OCI-LY1 (cell line): ENCODE data around the gene SORL1-AS1.
A peak's percentile ranks its signal among the peaks of the same experiment; 100 is the strongest.

ENCODE experiments used
- H2AFZ ChIP-seq: fragments of 200-600 bp; sonication (generic), shearing (Covaris generic); 2 replicates; pipeline ENCODE4 v1.6.0; 2014; ENCODE audit warnings: antibody characterized with exemption, mild to moderate bottlenecking, low read length
- H3F3A ChIP-seq: fragments of 200-600 bp; sonication (generic), shearing (Covaris generic); 2 replicates; pipeline ENCODE4 v1.6.0; 2014; ENCODE audit warnings: mild to moderate bottlenecking, antibody characterized with exemption, low read length, moderate library complexity; ENCODE audit not compliant: insufficient read depth
- H3K27ac ChIP-seq: fragments of 200-600 bp; sonication (generic); 2 replicates; pipeline ENCODE4 v1.5.1; 2014; ENCODE audit warnings: low read length, mixed run types, mild to moderate bottlenecking, low read depth; ENCODE audit not compliant: poor library complexity, severe bottlenecking
- H3K27me3 ChIP-seq: fragments of 200-600 bp; sonication (generic); 2 replicates; pipeline ENCODE4 v1.6.0; 2014; ENCODE audit warnings: antibody characterized with exemption, mild to moderate bottlenecking, low read length, moderate library complexity; ENCODE audit not compliant: insufficient read depth
- H3K36me3 ChIP-seq: fragments of 200-600 bp; sonication (generic); 2 replicates; pipeline ENCODE4 v1.6.1; 2014; ENCODE audit warnings: mild to moderate bottlenecking, antibody characterized with exemption, low read length, moderate library complexity, mixed read lengths; ENCODE audit not compliant: insufficient read depth
- H3K4me1 ChIP-seq: fragments of 200-600 bp; sonication (generic); 2 replicates; pipeline ENCODE4 v1.5.1; 2014; ENCODE audit warnings: mild to moderate bottlenecking, low read length, moderate library complexity; ENCODE audit not compliant: insufficient read depth, severe bottlenecking
- H3K4me2 ChIP-seq: fragments of 200-600 bp; sonication (generic), shearing (Covaris generic); 2 replicates; pipeline ENCODE4 v1.6.1; 2014; ENCODE audit warnings: low read length
- H3K4me3 ChIP-seq: fragments of 200-600 bp; sonication (generic); 2 replicates; pipeline ENCODE4 v1.5.1; 2014; ENCODE audit warnings: low read length, low read depth, mild to moderate bottlenecking, mixed read lengths; ENCODE audit not compliant: poor library complexity, severe bottlenecking
- H3K79me2 ChIP-seq: fragments of 200-600 bp; shearing (Covaris generic); 2 replicates; pipeline ENCODE4 v1.6.1; 2016; ENCODE audit warnings: mixed run types, low read length, mixed read lengths; ENCODE audit not compliant: insufficient read depth
- H3K9ac ChIP-seq: fragments of 200-600 bp; sonication (generic), shearing (Covaris generic); 2 replicates; pipeline ENCODE4 v1.6.1; 2014; ENCODE audit warnings: mild to moderate bottlenecking, low read length, mixed read lengths
- H3K9me2 ChIP-seq: fragments of 200-600 bp; sonication (generic), shearing (Covaris generic); 2 replicates; pipeline ENCODE4 v1.6.1; 2014; ENCODE audit warnings: low read depth, mild to moderate bottlenecking, low read length, mixed read lengths
- H3K9me3 ChIP-seq: fragments of 200-600 bp; shearing (Covaris generic); 2 replicates; pipeline ENCODE4 v1.6.1; 2014; ENCODE audit warnings: low read length, mixed read lengths
- H4K20me1 ChIP-seq: fragments of 200-600 bp; sonication (generic), shearing (Covaris generic); 2 replicates; pipeline ENCODE4 v1.6.0; 2016; ENCODE audit warnings: mild to moderate bottlenecking, low read length; ENCODE audit not compliant: insufficient read depth
- EZH2 ChIP-seq: fragments of 200-600 bp; sonication (generic), shearing (Covaris generic); IDR thresholded peaks from 2 replicates; pipeline ENCODE4 v1.8.0; 2017; ENCODE audit warnings: borderline replicate concordance, mixed run types, mild to moderate bottlenecking, antibody characterized with exemption, low read length, moderate library complexity, mixed read lengths
- TF ChIP-seq, protein P1 (sequence below): fragments of 200-600 bp; sonication (generic), shearing (Covaris generic); IDR thresholded peaks from 2 replicates; pipeline ENCODE4 v1.5.1; 2017; ENCODE audit warnings: mild to moderate bottlenecking, antibody characterized with exemption, low read length, moderate library complexity, mixed read lengths

SORL1-AS1 gene

DNA sequence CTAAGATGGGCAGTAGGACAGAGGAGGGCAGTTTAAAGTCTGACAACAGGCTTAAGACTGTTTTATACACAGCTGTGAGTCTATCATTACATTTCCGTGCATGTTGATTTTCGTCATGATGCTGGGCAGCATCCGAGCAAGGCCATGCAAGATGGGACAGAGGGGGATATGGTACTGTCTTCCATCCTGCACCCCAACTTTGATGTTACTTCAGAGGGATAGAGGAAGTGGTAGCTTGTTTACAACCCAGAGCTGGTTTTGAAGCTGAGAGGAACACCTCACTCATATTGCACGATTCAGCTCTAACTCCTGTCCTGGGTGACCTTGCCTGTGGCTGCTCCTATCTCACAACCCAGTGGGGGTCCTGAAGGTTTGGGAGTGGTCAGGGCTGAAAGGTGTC is 3.6 kb downstream of the SORL1-AS1 start:
- peaks cover 84% of the 10 kb centered on the region for H3K4me1 ChIP-seq
- TF ChIP-seq EZH2, result no peak

DNA sequence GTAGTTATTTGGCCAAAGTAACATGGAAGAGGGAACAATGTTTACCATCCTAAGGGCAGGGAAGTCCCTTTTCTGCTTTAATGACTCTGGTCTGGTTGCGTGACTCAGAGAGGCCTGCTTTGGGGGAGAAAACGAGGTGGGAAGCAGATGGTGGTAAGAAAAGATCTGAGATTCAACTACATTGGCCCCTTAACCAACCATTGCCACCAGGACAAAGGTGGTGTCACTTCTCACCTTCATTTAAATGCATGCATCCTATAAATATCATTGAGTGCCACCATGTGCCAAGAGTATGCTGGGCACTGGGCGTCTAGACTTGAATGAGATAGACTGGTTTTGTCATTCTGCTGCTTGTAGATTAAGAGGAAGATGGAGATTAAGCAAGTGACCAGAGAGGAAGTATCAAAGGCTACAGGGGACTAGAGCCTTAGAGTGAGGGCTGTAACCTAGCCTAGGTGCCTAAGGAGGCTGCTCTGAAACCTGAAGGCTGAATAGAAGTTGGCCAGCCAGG is 4.3 kb downstream of the SORL1-AS1 start:
- H3K27me3 ChIP-seq, result no peaks in the 10 kb centered on the region
- H3K9ac ChIP-seq, result peak overlapping the region; percentile 55
- peaks cover 13% of the 10 kb centered on the region for H3K79me2 ChIP-seq
- H3K27ac ChIP-seq, result peak overlapping the region; percentile 98
- H3F3A ChIP-seq, result peaks cover 17% of the 10 kb centered on the region
- no peaks in the 10 kb centered on the region for H4K20me1 ChIP-seq
- H3K4me1 ChIP-seq, result peaks cover 81% of the 10 kb centered on the region
- H3K36me3 ChIP-seq, result peaks cover under 1% of the 10 kb centered on the region; the same call in 1 of the 2 replicates
- H3K4me3 ChIP-seq, result peak overlapping the region; percentile 31
- TF ChIP-seq EZH2, result no peak
- TF ChIP-seq, protein P1, sequence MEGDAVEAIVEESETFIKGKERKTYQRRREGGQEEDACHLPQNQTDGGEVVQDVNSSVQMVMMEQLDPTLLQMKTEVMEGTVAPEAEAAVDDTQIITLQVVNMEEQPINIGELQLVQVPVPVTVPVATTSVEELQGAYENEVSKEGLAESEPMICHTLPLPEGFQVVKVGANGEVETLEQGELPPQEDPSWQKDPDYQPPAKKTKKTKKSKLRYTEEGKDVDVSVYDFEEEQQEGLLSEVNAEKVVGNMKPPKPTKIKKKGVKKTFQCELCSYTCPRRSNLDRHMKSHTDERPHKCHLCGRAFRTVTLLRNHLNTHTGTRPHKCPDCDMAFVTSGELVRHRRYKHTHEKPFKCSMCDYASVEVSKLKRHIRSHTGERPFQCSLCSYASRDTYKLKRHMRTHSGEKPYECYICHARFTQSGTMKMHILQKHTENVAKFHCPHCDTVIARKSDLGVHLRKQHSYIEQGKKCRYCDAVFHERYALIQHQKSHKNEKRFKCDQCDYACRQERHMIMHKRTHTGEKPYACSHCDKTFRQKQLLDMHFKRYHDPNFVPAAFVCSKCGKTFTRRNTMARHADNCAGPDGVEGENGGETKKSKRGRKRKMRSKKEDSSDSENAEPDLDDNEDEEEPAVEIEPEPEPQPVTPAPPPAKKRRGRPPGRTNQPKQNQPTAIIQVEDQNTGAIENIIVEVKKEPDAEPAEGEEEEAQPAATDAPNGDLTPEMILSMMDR, result no peak
- H3K9me3 ChIP-seq, result no peaks in the 10 kb centered on the region
- no peak overlapping the region for H2AFZ ChIP-seq
- peak overlapping the region; percentile 65 for H3K4me2 ChIP-seq
- H3K9me2 ChIP-seq, result no peaks in the 10 kb centered on the region

More for the DNA sequence above, 3.6 kb downstream of the SORL1-AS1 start:
- peaks cover 7% of the 10 kb centered on the region; the same call in 1 of the 2 replicates for H3K36me3 ChIP-seq
- H3F3A ChIP-seq, result peaks cover 17% of the 10 kb centered on the region
- peak overlapping the region; percentile 65 for H3K4me2 ChIP-seq
- no peaks in the 10 kb centered on the region for H3K9me2 ChIP-seq
- H4K20me1 ChIP-seq, result no peaks in the 10 kb centered on the region
- H3K9me3 ChIP-seq, result no peaks in the 10 kb centered on the region
- H2AFZ ChIP-seq, result no peak overlapping the region
- peaks cover 19% of the 10 kb centered on the region for H3K79me2 ChIP-seq
- peak overlapping the region; percentile 55 for H3K9ac ChIP-seq
- peak overlapping the region; percentile 31 for H3K4me3 ChIP-seq
- peak overlapping the region; percentile 98 for H3K27ac ChIP-seq
- H3K27me3 ChIP-seq, result no peaks in the 10 kb centered on the region

DNA sequence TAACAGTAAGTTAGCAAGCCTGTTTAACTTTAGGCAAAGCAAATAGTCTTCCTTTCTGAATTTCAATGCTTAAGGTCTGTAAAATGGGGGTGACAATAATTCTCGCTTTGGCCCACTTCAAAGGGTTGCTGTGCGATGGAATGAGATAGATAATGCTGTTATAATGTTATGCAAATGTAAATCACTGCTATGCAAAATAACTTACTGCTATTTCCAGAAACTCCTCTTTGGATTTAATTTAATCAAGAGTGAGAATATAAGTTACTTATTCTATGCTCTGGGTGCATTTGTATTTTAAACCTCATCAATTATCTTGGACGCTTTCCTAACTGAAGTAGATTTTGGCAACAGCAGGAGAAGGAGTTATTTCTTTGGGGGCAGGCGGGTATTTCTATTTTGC is 4.8 kb downstream of the SORL1-AS1 start:
- Histone ChIP-seq H3K9me3 (no peaks in the 10 kb centered on the region), H3K27ac (peak overlapping the region; percentile 98), H3K4me3 (no peak overlapping the region), H3K79me2 (peaks cover 8% of the 10 kb centered on the region), H3K36me3 (no peaks in the 10 kb centered on the region), H3K4me1 (peaks cover 81% of the 10 kb centered on the region), H3K9me2 (no peaks in the 10 kb centered on the region), H4K20me1 (no peaks in the 10 kb centered on the region), H2AFZ (no peak overlapping the region), H3K4me2 (peak overlapping the region; percentile 65; the same call in 1 of the 2 replicates), H3K27me3 (no peaks in the 10 kb centered on the region), H3K9ac (peak overlapping the region; percentile 55; the same call in 1 of the 2 replicates), H3F3A (peaks cover 17% of the 10 kb centered on the region)
- TF ChIP-seq, protein P1, result no peak
- TF ChIP-seq EZH2, result no peak

DNA sequence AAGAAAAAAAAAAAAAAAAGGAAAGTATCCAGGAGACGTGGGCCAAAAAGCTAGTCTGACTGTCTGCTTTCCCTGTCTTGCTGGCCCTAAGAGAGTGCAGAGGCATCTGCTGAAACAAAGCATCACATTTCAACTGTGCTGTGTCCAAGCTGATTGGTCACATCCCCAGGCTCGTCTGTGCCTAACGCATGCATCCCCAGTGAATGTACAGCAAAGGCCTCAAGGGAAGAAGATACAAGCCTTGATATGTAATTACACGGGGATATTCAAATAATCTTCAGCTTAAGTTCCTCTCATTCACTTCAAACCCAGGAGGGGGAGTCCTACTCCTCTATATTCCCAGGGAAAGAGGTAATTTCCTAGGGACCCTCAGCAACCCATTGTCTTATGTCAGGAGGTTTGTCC is 6.0 kb downstream of the SORL1-AS1 start:
- no peaks in the 10 kb centered on the region for H3K36me3 ChIP-seq
- H3K9ac ChIP-seq, result peak overlapping the region; percentile 56; the same call in 1 of the 2 replicates
- peaks cover 17% of the 10 kb centered on the region for H3F3A ChIP-seq

More for the DNA sequence above, 6.0 kb downstream of the SORL1-AS1 start:
- no peaks in the 10 kb centered on the region for H3K27me3 ChIP-seq
- H3K4me2 ChIP-seq, result peak overlapping the region; percentile 11; the same call in 1 of the 2 replicates
- H3K27ac ChIP-seq, result peak overlapping the region; percentile 98
- H3K4me3 ChIP-seq, result no peak overlapping the region
- peaks cover 80% of the 10 kb centered on the region for H3K4me1 ChIP-seq
- no peaks in the 10 kb centered on the region for H3K9me3 ChIP-seq
- H2AFZ ChIP-seq, result no peak overlapping the region
- H3K79me2 ChIP-seq, result no peaks in the 10 kb centered on the region
- no peaks in the 10 kb centered on the region for H4K20me1 ChIP-seq
- TF ChIP-seq, protein P1, result peak; percentile 34; the same call in 1 of the 2 replicates
- no peak for TF ChIP-seq EZH2
- no peaks in the 10 kb centered on the region for H3K9me2 ChIP-seq
